ENCODE results near the gene FKBP5.
"Not testable (repeated sequence)": the region's sequence is repeated elsewhere in the genome, so short reads cannot be mapped to it uniquely, and the experiment has no call there.

FKBP5 gene

DNA sequence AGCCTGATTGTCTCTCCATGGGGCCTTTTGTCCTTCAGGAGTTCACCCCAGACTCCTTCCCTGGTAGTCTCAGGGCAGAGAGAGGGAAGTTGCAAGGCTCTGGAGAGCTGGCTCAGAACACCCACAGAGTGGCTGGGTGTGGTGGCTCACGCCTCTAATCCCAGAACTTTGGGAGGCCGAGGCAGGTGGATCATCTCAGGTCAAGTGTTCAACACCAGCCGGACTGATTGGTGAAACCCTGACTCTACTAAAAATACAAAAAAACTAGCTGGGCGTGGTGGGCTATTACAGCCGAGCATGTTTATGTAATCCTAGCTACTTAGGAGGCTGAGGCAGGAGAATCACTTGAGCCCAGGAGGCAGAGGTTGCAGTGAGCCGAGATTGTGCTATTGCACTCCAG, 152.9 kb downstream of the FKBP5 start:
- not testable (repeated sequence) for H3K27me3 ChIP-seq (ENCODE audit: control insufficient read depth in 2 of 2, insufficient read depth in 2 of 2, low read length in 2 of 2); H3K4me1 ChIP-seq (ENCODE audit: control insufficient read depth in 2 of 2, insufficient read depth in 2 of 2, low read length in 2 of 2); H3K36me3 ChIP-seq (ENCODE audit: control insufficient read depth in 2 of 2, insufficient read depth in 2 of 2, low read length in 2 of 2)

DNA sequence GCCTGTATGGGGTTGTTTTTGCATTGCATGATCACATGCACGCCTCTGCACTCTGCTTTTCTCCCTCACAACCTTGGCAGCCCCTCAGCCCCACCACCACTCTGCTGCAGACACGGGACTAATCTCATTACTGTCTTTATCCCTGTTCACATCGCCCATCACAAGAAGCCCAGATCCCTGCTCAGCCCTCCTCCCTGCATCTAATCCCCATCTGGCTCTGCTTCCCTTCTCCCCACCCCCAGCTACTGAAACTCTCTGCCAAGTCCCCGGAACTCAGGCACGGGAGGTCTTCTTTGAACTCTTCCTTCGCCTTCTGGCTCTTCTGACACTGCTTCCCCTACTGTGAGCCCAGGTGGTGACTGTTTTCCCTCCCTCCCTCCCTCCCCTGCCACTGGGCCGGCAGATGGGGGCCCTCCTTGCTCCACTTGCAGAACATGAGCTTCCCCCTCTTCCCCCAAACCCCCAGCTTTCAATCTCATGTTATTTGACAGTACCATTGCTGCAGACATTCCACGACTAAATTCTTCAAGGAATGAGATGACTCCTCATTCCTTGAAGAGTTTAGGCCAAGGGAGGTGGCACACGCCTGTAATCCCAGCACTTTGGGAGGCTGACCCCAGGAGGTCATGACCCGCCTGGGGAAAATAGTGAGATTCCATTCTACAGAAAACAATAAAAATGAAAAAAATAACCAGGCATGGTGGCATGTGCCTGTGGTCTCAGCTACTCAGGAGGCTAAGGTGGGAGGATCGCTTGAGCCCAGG, 154.1 kb downstream of the FKBP5 start:
- Histone ChIP-seq H3K36me3 (ENCODE audit: control insufficient read depth in 2 of 2, insufficient read depth in 2 of 2, low read length in 2 of 2) (no peaks in the 10 kb centered on the region), H3K9me3 (ENCODE audit: control insufficient read depth in 2 of 2, low read length in 2 of 2) (no peaks in the 10 kb centered on the region), H3K27me3 (ENCODE audit: control insufficient read depth in 2 of 2, insufficient read depth in 2 of 2, low read length in 2 of 2) (peaks cover 0 to 2% of the 10 kb centered on the region in 2 donors), H3K27ac (ENCODE audit: low read depth in 2 of 2, low read length in 2 of 2) (no peak overlapping the region), H3K4me1 (ENCODE audit: control insufficient read depth in 2 of 2, insufficient read depth in 2 of 2, low read length in 2 of 2) (no peaks in the 10 kb centered on the region), H3K4me3 (ENCODE audit: low read length in 2 of 2) (no peak overlapping the region), H3K9ac (ENCODE audit: low read depth in 1 of 2, low read length in 2 of 2) (no peak overlapping the region)

More for the DNA sequence above, 152.9 kb downstream of the FKBP5 start:
- H3K9me3 ChIP-seq (ENCODE audit: control insufficient read depth in 2 of 2, low read length in 2 of 2); H3K4me3 ChIP-seq (ENCODE audit: low read length in 2 of 2); H3K9ac ChIP-seq (ENCODE audit: low read depth in 1 of 2, low read length in 2 of 2); H3K27ac ChIP-seq (ENCODE audit: low read depth in 2 of 2, low read length in 2 of 2): not testable (repeated sequence)

DNA sequence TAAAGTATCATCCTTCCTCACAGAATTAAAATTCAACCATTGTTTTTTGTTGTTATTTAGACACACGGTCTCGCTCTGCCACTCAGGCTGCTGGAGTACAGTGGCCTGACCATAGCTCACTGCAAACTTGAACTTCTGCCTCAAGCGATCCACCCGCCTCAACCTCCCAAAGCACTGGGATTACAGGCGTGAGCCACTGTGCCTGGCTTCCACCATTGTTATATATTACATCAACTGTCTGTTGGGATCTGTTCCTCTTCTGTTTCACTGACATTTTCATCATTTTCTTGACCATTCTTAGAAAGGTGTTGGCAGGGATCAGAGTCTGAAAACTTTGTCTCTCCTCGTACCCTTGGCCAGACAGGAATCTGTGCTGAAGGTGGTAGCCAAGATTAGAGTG, 154.7 kb downstream of the FKBP5 start:
- Histone ChIP-seq H3K36me3 (ENCODE audit: control insufficient read depth in 2 of 2, insufficient read depth in 2 of 2, low read length in 2 of 2) (no peaks in the 10 kb centered on the region), H3K27me3 (ENCODE audit: control insufficient read depth in 2 of 2, insufficient read depth in 2 of 2, low read length in 2 of 2) (peaks cover 0 to 2% of the 10 kb centered on the region in 2 donors), H3K4me3 (ENCODE audit: low read length in 2 of 2) (no peak overlapping the region), H3K4me1 (ENCODE audit: control insufficient read depth in 2 of 2, insufficient read depth in 2 of 2, low read length in 2 of 2) (no peaks in the 10 kb centered on the region), H3K9ac (ENCODE audit: low read depth in 1 of 2, low read length in 2 of 2) (no peak overlapping the region), H3K27ac (ENCODE audit: low read depth in 2 of 2, low read length in 2 of 2) (no peak overlapping the region), H3K9me3 (ENCODE audit: control insufficient read depth in 2 of 2, low read length in 2 of 2) (no peaks in the 10 kb centered on the region)

DNA sequence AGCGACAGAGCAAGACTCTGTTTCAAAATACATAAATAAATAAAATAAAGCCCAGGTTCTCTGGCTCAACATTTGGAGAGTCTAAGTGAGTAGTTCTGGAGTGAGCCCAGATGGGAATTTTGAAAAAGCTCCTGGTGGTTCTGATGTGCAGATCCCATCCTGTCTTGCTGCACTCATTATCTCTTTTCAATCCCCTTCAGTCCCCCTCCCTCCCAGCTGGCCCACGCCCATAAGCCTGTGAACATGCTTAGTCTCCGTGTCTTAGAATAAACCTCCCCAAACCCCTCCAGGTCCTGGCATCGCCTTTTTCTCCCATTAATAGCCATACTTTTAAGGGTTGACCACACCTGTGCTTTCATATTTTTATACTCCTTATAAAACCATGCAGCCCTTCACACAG, 156.6 kb downstream of the FKBP5 start:
- Histone ChIP-seq H3K9me3 (ENCODE audit: control insufficient read depth in 2 of 2, low read length in 2 of 2) (no peaks in the 10 kb centered on the region), H3K4me1 (ENCODE audit: control insufficient read depth in 2 of 2, insufficient read depth in 2 of 2, low read length in 2 of 2) (no peaks in the 10 kb centered on the region), H3K9ac (ENCODE audit: low read depth in 1 of 2, low read length in 2 of 2) (no peak overlapping the region), H3K36me3 (ENCODE audit: control insufficient read depth in 2 of 2, insufficient read depth in 2 of 2, low read length in 2 of 2) (no peaks in the 10 kb centered on the region), H3K27me3 (ENCODE audit: control insufficient read depth in 2 of 2, insufficient read depth in 2 of 2, low read length in 2 of 2) (peaks cover 0 to 2% of the 10 kb centered on the region in 2 donors), H3K4me3 (ENCODE audit: low read length in 2 of 2) (no peak overlapping the region), H3K27ac (ENCODE audit: low read depth in 2 of 2, low read length in 2 of 2) (no peak overlapping the region)

DNA sequence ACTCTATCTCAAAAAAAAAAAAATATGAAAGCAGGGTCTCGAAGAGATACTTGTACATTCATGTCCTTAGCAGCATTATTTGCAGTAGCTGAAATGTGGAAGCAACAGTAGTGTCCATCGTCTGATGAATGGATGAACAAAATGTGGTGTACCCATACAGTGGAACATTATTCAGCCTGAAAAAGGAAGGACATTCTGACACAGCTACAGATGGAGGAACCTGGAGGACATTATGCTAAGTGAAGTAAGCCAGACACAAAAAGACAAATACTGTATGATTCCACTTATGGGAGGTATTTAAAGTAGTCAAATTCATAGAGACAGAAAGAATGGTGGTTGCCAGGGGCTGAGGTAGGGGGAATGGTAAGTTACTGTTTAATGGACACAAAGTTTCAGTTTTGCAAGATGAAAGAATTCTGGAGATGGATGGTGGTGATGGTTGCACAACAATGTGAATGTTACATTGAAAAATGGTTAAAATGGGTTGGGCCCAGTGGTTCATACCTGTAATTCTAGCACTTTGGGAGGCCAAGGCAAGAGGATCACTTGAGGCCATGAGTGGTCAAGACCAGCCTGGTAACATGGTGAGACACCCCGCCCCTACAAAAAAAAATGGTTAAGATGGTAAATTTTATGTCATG, 164.2 kb downstream of the FKBP5 start:
- Histone ChIP-seq H3K27ac (ENCODE audit: low read depth in 2 of 2, low read length in 2 of 2) (no peak overlapping the region), H3K4me1 (ENCODE audit: control insufficient read depth in 2 of 2, insufficient read depth in 2 of 2, low read length in 2 of 2) (peaks cover 0 to 3% of the 10 kb centered on the region in 2 donors), H3K36me3 (ENCODE audit: control insufficient read depth in 2 of 2, insufficient read depth in 2 of 2, low read length in 2 of 2) (no peaks in the 10 kb centered on the region), H3K27me3 (ENCODE audit: control insufficient read depth in 2 of 2, insufficient read depth in 2 of 2, low read length in 2 of 2) (no peaks in the 10 kb centered on the region), H3K4me3 (ENCODE audit: low read length in 2 of 2) (no peak overlapping the region), H3K9ac (ENCODE audit: low read depth in 1 of 2, low read length in 2 of 2) (no peak overlapping the region), H3K9me3 (ENCODE audit: control insufficient read depth in 2 of 2, low read length in 2 of 2) (no peaks in the 10 kb centered on the region)
